Measurements from ENCODE around the gene SLC25A42. TPM values are rescaled to one million over a fixed set of nuclear protein-coding genes. Genes with fewer than 3 reads are reported as not detected.
"Not testable (repeated sequence)": the region's sequence is repeated elsewhere in the genome, so short reads cannot be mapped to it uniquely, and the experiment has no call there.

The SLC25A42 gene, protein sequence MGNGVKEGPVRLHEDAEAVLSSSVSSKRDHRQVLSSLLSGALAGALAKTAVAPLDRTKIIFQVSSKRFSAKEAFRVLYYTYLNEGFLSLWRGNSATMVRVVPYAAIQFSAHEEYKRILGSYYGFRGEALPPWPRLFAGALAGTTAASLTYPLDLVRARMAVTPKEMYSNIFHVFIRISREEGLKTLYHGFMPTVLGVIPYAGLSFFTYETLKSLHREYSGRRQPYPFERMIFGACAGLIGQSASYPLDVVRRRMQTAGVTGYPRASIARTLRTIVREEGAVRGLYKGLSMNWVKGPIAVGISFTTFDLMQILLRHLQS
- total RNA-seq: 6.6 TPM

DNA sequence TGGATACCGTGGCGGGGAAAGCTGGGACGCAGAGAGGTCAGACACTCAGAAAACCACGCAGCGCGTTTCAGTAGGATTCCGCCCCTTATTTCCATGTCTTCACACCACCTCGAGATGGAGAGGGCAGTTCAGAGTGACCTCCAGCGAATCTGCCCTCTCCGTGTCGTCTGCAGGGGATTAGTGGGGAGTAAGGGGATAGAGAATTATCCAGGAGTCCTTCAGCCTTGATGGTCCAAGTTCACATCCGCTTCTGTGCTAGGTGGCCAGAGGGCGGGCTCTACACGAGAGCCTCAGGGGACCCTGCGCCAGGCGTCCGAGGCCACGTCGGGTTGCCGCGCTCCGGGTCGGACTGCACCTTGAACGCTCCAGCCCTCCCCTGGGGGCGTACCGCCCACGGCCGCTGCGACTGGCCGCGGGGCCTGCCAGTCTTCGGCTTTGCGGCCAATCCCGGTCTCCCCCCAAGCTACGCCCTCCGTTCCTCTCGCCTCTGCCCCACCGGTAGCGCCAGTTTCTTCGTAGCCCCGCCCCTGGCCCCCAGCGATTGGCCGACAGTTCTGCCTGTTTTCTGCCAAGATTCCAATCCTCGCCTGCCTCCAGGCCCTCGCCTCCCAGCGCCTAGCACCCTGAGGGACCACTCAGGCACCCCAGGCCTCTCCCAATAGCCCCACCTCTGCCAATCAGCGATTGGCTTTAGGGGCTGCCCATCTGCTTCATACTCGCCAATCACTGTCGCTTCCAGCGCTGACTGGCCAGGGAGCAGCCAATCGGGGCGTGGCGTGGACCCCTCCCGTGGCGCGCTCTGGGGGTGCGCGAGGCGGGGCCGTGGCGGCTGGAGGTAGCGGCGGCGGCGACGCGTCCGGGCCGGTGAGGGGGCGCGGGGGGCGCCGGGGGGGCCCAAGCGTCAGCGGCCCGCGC lies at the start of gene SLC25A42:
Gene SLC25A42, plus strand, starts transcription at position 812 of the 915 bp plus-strand sequence. CDS start 32,131 bp downstream, outside the sequence.
- peak within 1 kb of the TSS; percentile 86 to 89 for H3K4me3 ChIP-seq
- no peaks in the 10 kb centered on the region for H3K36me3 ChIP-seq
- H3K27me3 ChIP-seq: no peaks in the 10 kb centered on the region
- H3K9me3 ChIP-seq: no peaks in the 10 kb centered on the region
- peak in 1 of 2 donors; percentile 46 for TF ChIP-seq POLR2A (IDR thresholded peaks at IDR 0.05)
- TF ChIP-seq, protein P1, sequence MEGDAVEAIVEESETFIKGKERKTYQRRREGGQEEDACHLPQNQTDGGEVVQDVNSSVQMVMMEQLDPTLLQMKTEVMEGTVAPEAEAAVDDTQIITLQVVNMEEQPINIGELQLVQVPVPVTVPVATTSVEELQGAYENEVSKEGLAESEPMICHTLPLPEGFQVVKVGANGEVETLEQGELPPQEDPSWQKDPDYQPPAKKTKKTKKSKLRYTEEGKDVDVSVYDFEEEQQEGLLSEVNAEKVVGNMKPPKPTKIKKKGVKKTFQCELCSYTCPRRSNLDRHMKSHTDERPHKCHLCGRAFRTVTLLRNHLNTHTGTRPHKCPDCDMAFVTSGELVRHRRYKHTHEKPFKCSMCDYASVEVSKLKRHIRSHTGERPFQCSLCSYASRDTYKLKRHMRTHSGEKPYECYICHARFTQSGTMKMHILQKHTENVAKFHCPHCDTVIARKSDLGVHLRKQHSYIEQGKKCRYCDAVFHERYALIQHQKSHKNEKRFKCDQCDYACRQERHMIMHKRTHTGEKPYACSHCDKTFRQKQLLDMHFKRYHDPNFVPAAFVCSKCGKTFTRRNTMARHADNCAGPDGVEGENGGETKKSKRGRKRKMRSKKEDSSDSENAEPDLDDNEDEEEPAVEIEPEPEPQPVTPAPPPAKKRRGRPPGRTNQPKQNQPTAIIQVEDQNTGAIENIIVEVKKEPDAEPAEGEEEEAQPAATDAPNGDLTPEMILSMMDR (IDR thresholded peaks at IDR 0.05): peak in 1 of 3 experiments; percentile 3
- peak; percentile 78 to 79 for TF ChIP-seq POLR2AphosphoS5 (IDR thresholded peaks at IDR 0.05; ENCODE audit: insufficient read depth in 1 of 2, low read depth in 1 of 2)
- peak within 1 kb of the TSS; percentile 81 for H3K27ac ChIP-seq
- peaks cover 27% of the 10 kb centered on the region for H3K4me1 ChIP-seq
- peak; percentile 99 to 100 for DNase-seq (ENCODE audit: extremely low spot score in 2 of 2)
- intact Hi-C loops (cut with DNase I): loop anchor here (5.0 kb wide), 1 partner anchor 74 kb away; the partner anchor contains the start of gene TMEM161A

DNA sequence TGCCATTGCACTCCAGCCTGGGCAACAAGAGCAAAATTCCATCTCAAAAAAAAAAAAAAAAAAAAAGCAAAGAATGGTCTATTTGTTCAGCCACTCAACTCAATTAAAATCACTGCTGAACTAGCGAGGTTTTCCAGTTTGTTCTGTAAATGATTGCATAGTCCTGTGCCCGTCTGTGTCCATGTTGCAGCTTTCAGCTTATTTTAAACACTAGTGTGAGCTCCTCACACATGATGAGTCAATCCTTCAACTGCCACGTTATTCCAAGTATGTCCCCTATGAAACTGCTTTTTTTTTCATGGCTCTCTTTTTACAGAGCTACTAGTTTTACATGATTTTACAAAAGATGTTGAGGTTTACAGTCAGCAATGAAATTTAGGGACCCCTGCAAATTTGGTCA lies 42.7 kb upstream of the SLC25A42 start:
- Histone ChIP-seq H3K27ac (no peak overlapping the region), H3K9me3 (no peaks in the 10 kb centered on the region), H3K4me3 (no peak overlapping the region), H3K4me1 (peaks cover 18% of the 10 kb centered on the region), H3K27me3 (no peaks in the 10 kb centered on the region), H3K36me3 (peaks cover 0 to 63% of the 10 kb centered on the region in 2 donors)
- DNase-seq (ENCODE audit: extremely low spot score in 2 of 2): no peak
- TF ChIP-seq POLR2A (IDR thresholded peaks at IDR 0.05): no peak
- intact Hi-C loops (cut with DNase I): no loop called here

GRCh38 chr19:19022380-19022961 lies 41.3 kb upstream of the SLC25A42 start:
- no peak for TF ChIP-seq POLR2AphosphoS5 (IDR thresholded peaks at IDR 0.05; ENCODE audit: insufficient read depth in 1 of 2, low read depth in 1 of 2)
- TF ChIP-seq, protein P1 (IDR thresholded peaks at IDR 0.05): no peak
- TF ChIP-seq POLR2A (IDR thresholded peaks at IDR 0.05): no peak
- no peak for DNase-seq (ENCODE audit: extremely low spot score in 2 of 2)
- peaks cover 31% of the 10 kb centered on the region for H3K4me1 ChIP-seq
- H3K36me3 ChIP-seq: peaks cover 0 to 50% of the 10 kb centered on the region in 2 donors
- intact Hi-C loops (cut with DNase I): no loop called here
- H3K27ac ChIP-seq: no peak overlapping the region
- H3K9me3 ChIP-seq: no peaks in the 10 kb centered on the region
- no peaks in the 10 kb centered on the region for H3K27me3 ChIP-seq
- no peak overlapping the region for H3K4me3 ChIP-seq

DNA sequence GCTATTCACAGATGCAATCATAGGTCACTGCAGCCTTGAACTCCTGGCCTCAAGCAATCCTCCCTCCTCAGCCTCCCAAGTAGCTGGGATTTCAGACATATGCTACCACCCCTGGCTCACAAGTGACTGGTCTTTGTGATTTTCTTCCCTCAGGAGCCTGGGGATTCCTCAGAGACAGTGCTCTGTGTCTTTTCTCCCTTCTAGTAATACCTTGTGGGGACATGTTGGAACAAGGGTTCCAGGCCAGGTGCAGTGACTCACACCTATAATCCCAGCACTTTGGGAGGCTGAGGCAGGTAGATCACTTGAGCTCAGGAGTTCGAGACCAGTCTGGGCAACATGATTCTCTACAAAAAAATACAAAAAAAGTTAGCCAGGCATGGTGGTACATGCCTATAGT lies 40.4 kb upstream of the SLC25A42 start:
- H3K27me3 ChIP-seq; H3K4me3 ChIP-seq; DNase-seq (ENCODE audit: extremely low spot score in 2 of 2); intact Hi-C loops (cut with DNase I); H3K9me3 ChIP-seq; H3K27ac ChIP-seq: not testable (repeated sequence)
- Histone ChIP-seq H3K36me3 (peaks cover 0 to 49% of the 10 kb centered on the region in 2 donors), H3K4me1 (peaks cover 31% of the 10 kb centered on the region)

DNA sequence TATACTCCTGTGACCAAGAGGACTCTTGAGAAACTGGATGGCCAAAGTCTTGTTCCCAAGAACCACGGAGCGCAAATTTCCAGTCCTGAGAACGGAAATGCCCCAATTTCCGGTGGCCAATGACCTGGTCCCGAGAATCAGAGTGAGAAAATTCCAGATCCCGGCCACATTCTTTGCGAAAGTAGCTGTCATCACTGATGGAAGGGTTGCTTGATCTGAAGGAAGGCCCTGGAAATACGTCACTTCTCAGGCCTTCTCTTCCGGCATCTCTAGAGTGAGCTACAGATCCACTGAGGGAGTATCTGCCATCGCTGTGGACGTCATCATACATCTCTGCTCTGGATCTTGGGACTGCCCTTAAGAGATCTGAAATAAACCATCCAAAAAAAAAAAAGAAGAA lies 37.9 kb upstream of the SLC25A42 start:
- TF ChIP-seq, protein P1 (IDR thresholded peaks at IDR 0.05): no peak
- no peak for TF ChIP-seq POLR2A (IDR thresholded peaks at IDR 0.05)
- H3K36me3 ChIP-seq: peaks cover 0 to 53% of the 10 kb centered on the region in 2 donors
- peaks cover 34% of the 10 kb centered on the region for H3K4me1 ChIP-seq
- H3K27me3 ChIP-seq: no peaks in the 10 kb centered on the region
- no peak overlapping the region for H3K27ac ChIP-seq
- H3K4me3 ChIP-seq: no peak overlapping the region
- H3K9me3 ChIP-seq: no peaks in the 10 kb centered on the region
- intact Hi-C loops (cut with DNase I): no loop called here
- no peak for DNase-seq (ENCODE audit: extremely low spot score in 2 of 2)
